GM18517 (cell line): ENCODE data around the gene RPS19.
"Not testable (repeated sequence)": the region's sequence is repeated elsewhere in the genome, so short reads cannot be mapped to it uniquely, and the experiment has no call there.

Experiments used
- ATAC-seq: cut with Tn5 transposase; IDR thresholded peaks from one replicate; pipeline ENCODE4 v1.9.1; 2021; ENCODE audit warnings: mild to moderate bottlenecking, moderate library complexity; ENCODE audit not compliant: unreplicated experiment

Gene RPS19

DNA sequence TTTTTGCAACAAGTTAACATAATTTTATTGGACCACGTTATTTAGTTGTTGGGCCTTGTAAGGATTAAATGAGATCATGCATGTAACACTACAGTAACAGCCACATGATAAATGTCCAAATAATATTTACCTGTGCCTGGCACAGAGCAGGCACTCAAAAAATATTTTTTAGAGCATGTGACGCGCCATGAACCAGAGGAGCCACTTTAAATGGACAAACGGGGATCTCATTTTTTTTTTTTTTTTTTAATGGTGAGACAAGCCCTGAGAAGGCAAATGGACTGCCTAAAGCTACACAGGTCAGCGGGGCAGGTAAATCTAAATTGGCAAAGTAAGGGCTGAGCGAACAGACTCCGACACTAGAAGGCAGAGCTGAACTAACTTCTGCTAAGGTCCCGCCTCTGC, 840 bp upstream of the RPS19 start:
- ATAC-seq, result no peak

DNA sequence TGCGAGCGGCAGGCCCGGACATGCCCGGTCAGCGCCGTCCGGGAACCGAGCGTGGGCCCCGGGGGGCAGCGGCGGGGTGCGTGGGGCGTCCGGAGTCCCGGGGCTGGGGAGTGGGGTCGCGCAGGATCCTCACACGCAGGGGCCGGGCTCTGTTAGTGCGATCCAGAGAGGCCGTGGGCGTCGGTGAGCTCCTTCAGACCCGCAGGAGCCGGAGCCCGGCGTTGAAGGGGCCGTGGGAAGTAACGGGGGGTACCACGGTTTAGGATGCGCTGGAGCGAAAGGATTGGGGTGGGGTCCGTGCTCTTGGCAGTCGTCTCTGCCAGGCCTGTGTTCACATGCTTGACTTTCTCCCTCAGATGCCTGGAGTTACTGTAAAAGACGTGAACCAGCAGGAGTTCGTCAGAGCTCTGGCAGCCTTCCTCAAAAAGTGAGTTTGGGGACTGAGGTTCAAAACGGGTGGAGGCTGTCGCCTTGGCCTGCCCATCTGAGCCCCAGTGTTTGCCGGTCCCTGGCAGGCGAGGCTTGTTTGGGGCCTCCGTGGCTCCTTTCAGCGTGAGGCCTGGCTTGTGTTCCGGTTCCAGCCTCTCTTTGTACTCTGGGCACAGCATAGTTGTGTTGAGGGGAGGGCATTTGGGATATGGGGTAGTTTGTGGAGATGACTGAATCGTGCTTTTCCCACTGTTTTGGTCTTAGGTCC, 512 bp downstream of the RPS19 start:
- no peak for ATAC-seq

DNA sequence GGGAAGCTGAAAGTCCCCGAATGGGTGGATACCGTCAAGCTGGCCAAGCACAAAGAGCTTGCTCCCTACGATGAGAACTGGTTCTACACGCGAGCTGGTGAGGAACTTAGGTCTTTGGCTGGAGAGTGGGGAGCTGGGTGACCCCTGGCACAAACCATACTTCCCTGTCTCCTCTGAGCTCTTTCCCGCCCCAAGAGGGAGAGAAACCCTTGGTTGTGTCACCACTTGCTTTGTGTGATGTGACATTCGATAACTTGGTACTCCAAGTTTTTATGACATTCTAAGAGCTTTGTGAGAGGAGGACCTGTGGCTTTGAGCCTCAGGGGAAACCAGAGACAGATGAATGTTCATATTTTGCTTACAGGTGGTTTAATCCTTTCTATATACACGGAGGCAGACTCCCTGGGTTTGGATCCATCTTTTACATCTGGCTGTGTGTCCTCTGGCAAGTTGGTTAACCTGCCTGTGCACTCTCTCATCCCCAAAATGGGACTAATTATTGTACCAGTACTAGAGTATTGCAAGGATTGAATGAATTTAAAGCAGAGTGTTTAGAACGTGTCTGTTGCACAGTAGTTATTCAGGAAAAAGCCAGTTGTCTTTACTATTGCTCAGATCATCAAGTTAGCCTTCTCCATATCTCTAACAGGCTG, 1.2 kb downstream of the RPS19 start:
- no peak for ATAC-seq

DNA sequence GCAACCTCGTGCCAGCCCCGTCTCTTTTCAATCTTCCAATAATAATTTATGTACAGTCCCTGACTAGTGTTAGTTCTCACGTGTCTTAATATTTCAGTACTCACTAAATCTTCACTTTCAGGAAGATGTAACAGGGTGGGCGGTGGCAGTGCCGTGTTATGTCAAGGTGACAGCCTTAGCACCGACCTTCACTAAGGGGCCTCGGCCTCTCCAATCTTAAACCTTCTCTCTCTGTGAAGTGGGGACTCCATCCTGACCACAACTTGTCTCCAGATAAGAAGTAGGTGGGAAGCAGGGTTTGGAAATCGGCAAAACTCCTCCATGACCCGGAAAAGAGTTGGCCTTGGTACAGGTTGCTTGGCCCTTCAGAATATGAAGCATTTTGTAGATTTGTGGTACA, 1.8 kb downstream of the RPS19 start:
- no peak for ATAC-seq

DNA sequence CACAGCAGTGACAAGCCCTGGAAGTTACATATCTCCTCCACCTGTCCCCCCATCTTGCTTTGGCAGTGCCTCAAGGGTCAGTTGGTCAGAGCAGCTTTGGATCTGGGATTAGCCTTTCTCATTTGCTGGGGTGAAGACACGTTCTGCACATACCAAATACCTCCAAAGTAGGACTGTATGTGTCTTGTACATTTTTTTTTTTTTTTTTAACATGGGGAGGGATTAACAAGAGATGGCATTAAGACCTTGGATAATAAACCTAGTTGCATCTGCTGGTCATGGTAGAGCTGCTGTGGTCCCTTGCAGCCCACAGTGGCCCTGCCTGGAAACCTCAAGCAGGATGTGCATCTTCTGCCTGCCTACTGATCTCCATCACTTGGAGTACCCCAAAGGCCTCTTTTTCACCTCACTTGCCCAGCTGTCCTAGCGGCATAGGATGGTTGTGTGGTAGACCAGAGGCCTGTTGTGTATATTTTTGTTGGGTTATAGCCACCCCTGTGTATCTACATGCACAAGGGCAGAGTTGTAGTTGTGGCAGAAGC, 2.5 kb downstream of the RPS19 start:
- no peak for ATAC-seq

DNA sequence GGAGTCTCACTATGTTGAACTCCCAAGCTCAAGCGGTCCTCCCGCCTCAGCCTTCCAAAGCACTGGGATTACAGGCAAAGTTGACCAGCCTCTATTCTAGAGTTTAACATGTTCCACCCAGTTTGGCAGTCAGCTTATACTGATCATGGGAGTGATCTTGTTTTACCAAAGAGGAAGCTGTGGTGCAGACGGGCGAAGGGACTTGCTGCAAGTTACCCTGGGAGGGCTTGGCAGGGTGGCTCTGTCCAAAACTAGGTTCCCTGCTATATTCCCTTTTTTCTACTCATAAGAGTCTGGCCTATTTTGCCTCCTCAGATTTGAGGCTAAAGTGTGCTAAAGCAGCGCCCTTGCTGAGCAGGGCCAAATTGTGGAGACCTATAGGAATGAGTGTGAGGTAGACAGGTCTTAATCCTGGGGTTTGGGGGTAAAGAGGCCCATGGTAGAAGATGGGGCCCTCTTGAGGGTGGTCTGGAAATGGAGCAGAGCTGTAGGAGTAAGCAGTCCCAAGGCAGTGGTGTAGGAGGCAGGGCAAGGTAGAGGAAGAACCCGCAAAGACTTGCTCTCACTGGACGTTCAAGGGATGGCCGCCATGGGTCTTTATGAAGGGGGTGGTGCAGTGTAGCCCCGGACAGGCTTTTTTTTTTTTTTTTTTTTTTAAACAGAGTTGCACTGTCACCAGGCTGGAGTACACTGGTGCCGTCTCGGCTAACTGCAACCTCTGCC, 3.3 kb downstream of the RPS19 start:
- ATAC-seq, result no peak

DNA sequence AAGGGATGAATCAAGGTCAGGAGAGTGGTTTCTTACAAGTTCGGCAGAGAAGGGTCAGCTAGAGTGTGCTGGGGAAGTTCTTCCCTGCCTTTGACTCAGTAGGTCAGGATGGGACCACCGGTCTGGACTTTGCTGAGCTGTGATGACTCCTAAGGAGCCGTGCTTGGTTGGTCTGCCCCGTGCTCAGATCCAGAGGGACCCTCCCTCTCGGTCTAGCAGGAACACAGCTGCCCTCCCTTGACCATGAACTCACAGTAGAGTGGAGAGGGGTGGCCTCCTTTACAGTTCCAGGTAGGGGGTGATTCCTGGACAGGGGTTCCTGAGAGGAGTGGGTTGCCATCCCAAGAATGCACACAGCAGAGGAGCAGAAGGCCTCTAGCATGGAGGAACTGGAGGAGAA, 4.3 kb downstream of the RPS19 start:
- ATAC-seq, result no peak

DNA sequence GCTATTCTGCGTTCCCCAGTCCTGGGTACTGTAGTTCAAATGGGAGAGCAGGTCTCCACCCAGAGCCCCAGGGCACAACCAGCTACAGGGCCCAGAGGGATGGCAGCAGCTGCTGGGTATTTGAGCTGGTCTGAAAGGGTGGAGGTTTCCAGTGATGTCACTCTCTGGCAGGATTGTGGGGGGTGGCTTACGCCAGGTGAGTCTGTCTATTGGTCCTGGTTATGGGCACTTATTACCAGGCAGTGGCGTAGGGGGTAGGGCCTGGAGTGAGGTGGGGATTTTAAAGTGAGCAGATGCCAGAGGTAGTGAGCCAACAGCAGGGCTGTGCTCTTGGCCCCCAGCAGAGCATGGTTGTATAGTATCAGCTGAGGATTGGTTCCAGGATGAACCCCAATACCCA, 6.2 kb downstream of the RPS19 start:
- no peak for ATAC-seq

DNA sequence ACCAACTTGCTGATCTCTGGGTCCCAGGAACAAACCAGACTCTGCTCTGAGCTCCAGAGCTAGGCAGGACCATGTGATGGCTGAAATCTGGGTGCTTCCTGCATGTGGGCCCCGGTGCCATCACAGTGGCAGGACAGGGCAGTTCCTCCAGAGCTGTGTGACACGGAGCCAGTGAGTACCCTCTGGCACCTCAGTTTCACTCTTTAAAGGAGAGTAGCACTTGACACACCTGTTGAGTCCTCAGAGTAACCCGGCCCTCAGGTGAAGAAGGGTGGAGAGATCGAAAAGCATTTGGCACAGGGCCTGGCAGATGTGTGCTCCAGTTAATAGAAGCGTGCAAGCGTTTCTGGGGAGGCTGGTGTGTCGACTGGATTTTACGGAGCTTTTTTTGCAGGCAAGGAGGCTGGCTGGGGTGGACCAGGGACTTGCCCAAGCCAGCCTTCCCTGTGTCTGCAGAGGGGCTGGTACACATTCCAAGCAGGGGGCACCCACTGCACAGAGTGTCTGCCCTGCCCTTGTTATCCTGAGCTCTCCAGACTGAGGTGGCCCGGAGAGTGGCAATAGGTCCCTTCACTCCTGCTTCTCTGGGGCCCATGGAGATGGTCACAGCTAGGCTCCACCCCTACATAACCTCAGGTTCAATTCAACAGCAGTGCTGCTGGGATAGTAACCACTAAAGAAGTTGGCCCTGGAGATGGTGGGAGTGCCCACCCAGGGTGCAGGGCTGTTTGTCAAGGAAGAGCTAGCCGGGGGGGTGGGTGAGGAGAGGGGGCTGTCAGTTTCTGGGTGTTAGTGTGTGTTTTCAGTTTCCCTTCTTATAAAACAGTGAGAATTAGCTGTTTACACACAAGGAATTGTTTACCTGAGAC, 8.3 kb downstream of the RPS19 start:
- no peak for ATAC-seq

DNA sequence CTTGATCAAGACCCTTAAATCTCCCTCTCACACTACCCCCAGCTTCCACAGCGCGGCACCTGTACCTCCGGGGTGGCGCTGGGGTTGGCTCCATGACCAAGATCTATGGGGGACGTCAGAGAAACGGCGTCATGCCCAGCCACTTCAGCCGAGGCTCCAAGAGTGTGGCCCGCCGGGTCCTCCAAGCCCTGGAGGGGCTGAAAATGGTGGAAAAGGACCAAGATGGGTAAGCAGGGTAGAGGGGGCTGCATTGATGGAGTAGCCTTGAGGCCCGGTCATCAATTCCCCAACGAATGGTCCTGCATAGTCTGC, 8.9 kb downstream of the RPS19 start:
- ATAC-seq, result no peak

DNA sequence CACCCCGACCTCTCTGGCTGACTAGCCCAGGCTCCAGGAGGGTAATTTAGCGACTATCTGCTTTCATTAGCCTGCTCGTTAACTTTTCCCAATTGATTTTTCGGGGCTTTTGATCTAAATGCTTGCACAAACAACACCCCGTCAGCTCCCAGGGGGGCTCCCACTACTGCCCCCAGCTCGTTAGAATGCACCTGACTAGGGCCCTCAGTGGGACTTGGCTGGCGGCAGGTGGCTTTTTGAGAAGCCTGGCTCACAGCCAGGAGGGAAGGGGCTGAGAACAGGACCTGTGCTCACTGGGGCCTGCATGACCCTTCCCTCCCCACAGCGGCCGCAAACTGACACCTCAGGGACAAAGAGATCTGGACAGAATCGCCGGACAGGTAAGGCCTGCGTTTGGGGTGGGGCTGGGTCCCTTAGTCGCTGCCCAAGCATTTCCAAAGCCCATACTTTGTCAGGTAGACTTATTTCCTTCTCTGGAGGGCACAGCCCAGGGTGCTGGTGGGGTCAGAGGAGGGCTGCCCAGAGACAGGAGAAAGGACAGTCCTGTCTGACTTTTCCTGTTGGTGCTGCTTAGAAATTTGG, 9.4 kb downstream of the RPS19 start:
- no peak for ATAC-seq

DNA sequence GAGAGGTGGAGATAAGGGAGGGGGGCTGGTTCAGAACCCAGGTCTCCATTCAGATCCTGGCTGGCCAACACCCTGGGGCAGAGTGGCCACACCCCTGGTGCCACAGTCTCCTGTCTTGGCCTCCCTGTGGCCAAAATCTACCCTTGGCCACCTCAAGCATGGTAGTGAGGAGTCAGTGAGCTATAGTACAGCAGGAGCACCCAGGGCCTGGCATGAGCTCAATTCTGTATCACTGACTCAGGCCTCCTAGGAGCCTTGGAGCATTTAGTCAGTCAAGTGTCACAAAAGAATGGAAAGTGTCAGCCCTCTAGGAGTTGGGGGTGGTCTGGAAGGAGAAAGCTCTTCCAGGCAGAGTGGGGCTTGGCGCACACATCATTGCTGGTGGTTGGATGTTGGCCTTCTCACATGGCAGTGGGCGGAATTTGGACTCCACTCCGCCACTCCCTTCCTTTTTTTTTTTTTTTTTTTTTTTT, 10.4 kb downstream of the RPS19 start:
- no peak for ATAC-seq

DNA sequence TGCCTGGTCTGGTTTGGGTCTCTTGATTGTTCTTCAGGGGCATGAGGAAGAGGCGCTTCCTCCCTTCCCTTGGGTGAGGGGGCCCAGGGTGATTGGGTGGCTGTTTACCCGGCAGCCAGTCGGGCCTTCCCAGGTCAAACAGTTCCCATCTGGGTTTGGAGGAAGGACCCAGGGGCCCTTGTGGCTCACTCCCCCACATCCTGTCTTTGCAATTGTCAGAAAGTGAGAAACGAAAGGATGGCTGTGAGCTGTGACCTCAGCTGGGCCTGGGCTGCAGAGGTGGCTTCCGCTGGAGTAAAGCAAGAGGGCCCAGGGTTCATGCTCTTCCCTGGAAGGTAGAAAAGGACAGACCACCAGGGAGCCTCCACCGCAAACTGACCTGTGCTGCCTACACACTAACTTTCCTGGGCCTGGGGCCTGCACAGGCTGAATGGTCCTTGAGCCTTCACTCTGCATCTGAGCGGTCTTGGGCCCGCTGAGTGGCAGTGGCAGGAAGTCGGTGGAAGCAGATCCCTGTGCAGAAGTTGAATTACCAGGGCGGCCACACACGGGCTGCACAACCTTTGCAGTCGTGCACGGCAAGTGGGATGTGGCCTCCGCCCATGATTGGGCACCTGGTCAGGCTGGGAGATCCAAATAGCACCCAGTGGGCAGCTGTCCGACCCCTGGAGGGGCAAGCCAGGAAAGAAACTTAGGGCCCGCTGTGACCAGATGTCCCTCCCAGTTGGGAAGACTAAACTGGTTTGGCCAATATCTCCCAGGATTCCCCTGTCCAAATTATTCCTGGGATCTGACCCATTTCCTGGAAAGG, 11.7 kb downstream of the RPS19 start:
- ATAC-seq, result peak; percentile 38

DNA sequence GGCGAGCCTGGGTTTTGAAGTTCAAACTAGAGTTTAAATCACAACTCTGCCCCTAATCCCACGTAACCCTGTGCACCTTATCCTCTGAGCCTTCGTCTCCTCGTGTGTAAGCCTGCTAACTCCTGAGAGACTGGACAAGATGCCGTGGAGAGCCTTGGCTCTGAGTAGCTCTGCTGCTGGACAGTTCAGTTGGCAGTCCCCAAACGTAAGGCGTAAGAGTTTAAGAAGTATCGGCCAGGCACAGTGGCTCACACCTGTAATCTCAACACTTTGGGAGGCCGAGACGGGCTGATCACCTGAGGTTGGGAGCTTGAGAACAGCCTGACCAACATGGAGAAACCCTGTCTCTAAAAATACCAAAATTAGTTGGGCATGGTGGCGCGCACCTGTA, 12.3 kb downstream of the RPS19 start:
- ATAC-seq, result no peak

DNA sequence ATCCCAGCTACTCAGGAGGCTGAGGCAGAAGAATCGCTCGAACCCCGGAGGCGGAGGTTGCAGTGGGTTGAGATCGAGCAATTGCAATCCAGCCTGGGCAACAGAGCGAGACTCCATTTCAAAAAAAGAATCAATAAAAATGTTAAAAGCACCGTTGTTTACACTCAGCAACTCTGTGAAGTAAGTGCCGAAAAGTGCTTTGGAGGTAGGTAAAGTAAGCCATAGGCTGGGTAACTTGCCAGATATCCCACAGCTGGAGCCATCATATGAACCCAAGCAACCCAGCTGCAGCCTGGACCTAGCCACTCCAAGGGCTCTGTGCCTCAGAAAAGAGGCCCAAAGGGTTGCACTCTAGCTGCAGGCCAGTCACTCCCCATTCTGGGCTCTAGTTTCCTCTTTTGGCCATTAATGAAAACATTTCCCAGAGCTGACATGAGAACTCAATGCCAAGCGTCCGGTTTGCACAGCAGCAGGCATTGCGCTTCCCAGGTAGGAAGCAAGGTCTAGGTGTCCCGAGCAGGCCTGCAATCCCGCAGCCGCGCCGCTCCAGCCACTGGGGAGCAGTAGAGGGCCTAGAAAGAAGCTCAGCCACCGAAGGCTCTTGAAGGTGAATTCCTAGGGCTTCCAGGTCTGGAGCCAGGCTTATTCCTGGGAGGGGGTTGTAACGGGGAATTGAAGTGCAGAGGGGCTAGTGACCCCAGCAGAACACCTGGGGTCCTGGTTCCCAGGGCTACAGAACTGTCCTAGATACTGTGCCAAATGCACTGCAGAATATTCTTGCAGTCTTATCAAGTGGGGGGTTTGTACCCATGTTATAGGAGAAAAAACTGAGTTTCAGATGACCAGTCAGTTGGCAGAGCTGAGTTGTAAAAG, 13.0 kb downstream of the RPS19 start:
- no peak for ATAC-seq

DNA sequence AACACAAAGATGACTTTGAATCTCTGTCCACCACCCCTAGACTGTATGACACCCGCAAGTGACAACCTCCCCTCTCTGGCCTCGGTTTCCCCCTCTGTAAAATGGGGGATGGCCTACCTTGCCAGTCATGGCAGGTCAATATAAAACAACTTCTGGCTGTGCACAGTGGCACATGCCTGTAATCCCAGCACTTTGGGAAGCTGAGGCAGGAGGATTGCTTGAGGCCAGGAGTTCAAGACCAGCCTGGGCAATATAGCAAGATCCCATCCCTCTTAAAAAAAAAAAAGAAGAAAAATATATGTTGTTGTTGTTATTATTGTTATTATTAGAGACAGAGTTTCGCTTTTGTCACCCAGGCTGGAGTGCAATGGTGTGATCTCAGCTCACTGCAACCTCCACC, 15.9 kb downstream of the RPS19 start:
- not testable (repeated sequence) for ATAC-seq

DNA sequence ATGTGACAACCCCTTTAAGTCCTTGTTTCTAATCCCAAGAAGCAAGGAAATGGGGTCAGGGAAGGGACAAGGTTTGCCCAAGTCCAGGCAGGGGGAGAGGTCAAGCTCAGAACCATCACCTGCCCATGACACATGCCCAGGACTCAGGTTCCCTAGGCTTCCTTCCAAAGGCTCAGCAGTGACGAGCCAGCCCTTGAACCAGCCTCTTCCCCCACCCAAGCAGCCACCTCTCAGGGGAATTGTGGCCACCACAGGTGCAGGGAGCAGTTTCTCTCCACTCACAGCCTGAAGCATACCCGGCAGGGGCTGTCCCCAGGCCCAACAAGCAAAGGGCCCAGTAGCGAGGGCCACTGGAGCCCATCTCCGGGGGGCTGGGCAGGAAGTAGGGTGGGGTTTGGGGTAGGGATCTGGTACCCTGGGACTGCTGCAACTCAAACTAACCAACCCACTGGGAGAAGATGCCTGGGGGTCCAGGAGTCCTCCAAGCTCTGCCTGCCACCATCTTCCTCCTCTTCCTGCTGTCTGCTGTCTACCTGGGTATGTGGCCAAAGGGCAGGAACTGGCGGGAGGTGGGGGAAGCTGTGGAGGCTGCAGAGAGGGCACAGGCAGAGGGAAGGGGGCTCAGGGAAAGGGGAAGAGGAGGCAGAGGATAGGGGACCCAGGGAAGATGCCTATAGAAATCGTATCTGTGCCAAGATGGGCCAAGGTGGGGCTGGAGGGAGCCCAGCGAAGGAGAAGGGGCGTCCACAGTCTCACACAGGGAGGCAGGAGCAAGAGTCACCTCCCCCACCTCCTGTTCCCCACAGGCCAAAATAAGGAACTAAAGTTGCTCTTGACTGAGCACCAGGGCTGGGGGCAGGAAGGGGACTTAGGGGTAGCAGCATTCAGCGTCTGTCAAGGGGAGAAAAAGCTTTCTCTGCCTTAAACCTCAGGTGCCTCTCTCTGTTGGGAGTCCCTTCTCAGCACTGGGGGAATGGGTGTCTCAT, 17.1 kb downstream of the RPS19 start, which contains the start of gene CD79A:
Gene CD79A, plus strand, starts transcription at position 433 of the 986 bp plus-strand sequence. Its CDS starts 26 bp downstream, at position 459.
- ATAC-seq, result peak; percentile 63
